ENCODE results near the gene RET. TPM values are rescaled to one million over a fixed set of nuclear protein-coding genes. Genes with fewer than 3 reads are reported as not detected.

Gene RET
- total and polyA plus RNA-seq, 9 donors = 0.12 to 1.6 (median 0.75) TPM

DNA sequence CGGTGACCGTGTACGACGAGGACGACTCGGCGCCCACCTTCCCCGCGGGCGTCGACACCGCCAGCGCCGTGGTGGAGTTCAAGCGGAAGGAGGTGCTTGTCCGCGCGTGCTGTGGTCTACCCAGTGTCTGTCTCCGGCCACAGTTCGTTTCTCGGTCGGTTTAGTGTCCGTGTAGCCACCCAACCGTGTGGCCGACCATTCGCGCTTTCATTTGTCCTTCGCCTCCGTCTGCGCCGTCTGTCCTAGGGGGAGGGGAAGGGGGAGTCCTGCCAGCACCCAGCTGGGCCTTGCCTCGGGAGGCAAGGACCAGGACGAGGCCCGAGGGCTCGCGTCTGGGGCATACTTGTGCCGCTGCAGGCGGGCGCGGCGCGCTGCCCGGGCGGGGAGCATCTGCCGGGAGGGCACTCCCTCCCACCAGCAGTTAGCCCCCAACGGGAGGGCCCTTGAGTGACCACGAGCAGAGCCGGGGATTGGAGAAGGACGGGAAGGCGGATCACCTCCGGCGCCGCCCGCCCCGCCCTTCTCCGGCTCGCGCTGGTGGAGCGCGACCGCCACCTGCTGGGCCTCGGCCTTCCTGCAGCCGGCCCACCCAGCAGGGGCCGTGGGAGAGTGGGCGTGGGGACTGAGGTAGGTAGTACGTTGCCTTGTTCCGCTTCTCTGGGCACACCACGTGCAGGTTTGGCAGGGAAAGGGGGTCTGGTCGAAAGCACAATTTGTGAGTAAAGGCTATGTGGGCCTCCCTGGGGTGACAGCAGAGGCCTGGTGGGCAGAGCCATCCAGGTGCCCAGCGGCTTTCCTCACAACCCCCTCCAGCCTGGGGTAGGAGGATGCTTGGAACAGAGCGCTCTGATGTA is 28.5 kb downstream of the RET start:
- H3K4me1 ChIP-seq (ENCODE audit: insufficient read depth) = peaks cover 6% of the 10 kb centered on the region
- DNase-seq = peak; percentile 71 to 86 (median 79)
- H3K36me3 ChIP-seq = no peaks in the 10 kb centered on the region
- no peaks in the 10 kb centered on the region for H3K27me3 ChIP-seq
- intact Hi-C loops (cut with DNase I) = loop anchor here (5.0 to 10.0 kb wide), 4 partner anchors 231 to 353 kb away; no protein-coding TSS in a partner anchor
- TF ChIP-seq CTCF (IDR thresholded peaks at IDR 0.05) (peak; percentile 94 to 98 (median 96)), POLR2A (IDR thresholded peaks at IDR 0.05) (no peak), EP300 (IDR thresholded peaks at IDR 0.05) (no peak)
- H3K27ac ChIP-seq = no peak overlapping the region
- H3K4me3 ChIP-seq = peak overlapping the region; percentile 44
- WGBS, 3 donors = 1 to 3% (median 2%) methylated on average over 58 to 71 of the region's 71 CpGs
- no peaks in the 10 kb centered on the region for H3K9me3 ChIP-seq

- 45 to 48% (median 47%) methylated on average over 4 to 7 of the region's 7 CpGs for WGBS, 3 donors
- Histone ChIP-seq H3K27ac (no peak overlapping the region), H3K36me3 (no peaks in the 10 kb centered on the region), H3K27me3 (no peaks in the 10 kb centered on the region), H3K4me1 (ENCODE audit: insufficient read depth) (peaks cover 11% of the 10 kb centered on the region), H3K4me3 (no peak overlapping the region), H3K9me3 (no peaks in the 10 kb centered on the region)
- TF ChIP-seq CTCF (IDR thresholded peaks at IDR 0.05) (no peak), EP300 (IDR thresholded peaks at IDR 0.05) (no peak), POLR2A (IDR thresholded peaks at IDR 0.05) (no peak)
- intact Hi-C loops (cut with DNase I) = loop anchor here (5.0 to 10.0 kb wide), 4 partner anchors 231 to 354 kb away; no protein-coding TSS in a partner anchor
- peak in 2 of 5 donors; percentile 15 to 50 for DNase-seq
Measured at GRCh38 chr10:43105956-43106229, 29.0 kb downstream of the RET start.

DNA sequence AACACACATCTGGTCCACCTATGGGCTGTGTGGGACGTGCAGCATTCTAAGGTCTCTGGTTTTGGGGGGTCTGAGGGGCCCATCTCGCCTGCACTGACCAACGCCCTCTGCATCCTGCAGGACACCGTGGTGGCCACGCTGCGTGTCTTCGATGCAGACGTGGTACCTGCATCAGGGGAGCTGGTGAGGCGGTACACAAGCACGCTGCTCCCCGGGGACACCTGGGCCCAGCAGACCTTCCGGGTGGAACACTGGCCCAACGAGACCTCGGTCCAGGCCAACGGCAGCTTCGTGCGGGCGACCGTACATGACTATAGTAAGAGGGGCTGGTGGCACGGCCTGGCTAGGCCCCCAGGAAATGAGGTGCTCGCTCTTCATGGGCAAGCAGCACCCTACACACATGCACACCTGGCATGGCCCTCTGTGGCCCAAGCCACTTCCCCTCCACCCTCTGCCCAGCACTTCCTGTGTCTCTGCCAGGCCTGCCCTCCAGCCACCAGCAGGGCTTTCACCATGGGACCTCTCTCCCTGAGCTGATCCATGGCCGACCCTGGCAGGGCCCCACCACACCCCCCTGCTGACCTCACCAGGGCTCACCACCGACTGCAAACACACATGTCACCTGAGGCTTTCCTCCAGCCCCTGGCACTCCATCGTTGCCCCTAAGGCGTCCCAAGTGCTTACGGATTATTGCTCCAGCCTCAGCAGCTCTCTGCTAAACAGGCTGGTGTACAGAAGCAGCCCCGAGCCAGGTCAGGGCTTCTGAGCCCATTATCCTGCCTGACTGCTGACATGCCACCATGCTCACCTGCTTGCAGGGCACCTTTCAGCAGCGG is 29.6 kb downstream of the RET start:
- no peaks in the 10 kb centered on the region for H3K27me3 ChIP-seq
- no peaks in the 10 kb centered on the region for H3K9me3 ChIP-seq
- intact Hi-C loops (cut with DNase I) = loop anchor here (5.0 to 10.0 kb wide), 4 partner anchors 232 to 354 kb away; no protein-coding TSS in a partner anchor
- H3K36me3 ChIP-seq = no peaks in the 10 kb centered on the region
- no peak overlapping the region for H3K27ac ChIP-seq
- peak in 1 of 5 donors; percentile 29 for DNase-seq
- peaks cover 17% of the 10 kb centered on the region for H3K4me1 ChIP-seq (ENCODE audit: insufficient read depth)
- TF ChIP-seq EP300 (IDR thresholded peaks at IDR 0.05) = no peak
- H3K4me3 ChIP-seq = no peak overlapping the region
- 85 to 88% (median 87%) methylated on average over 22 to 28 of the region's 28 CpGs for WGBS, 3 donors

- H3K36me3 ChIP-seq = no peaks in the 10 kb centered on the region
- intact Hi-C loops (cut with DNase I) = loop anchor here (5.0 to 10.0 kb wide), 4 partner anchors 234 to 357 kb away; no protein-coding TSS in a partner anchor
- no peak for DNase-seq
- no peaks in the 10 kb centered on the region for H3K27me3 ChIP-seq
- 96 to 97% (median 97%) methylated on average over 12 of the region's 12 CpGs for WGBS, 3 donors
- H3K4me1 ChIP-seq (ENCODE audit: insufficient read depth) = peaks cover 17% of the 10 kb centered on the region
- TF ChIP-seq CTCF (IDR thresholded peaks at IDR 0.05) (no peak), POLR2A (IDR thresholded peaks at IDR 0.05) (no peak), EP300 (IDR thresholded peaks at IDR 0.05) (no peak)
- H3K4me3 ChIP-seq = no peak overlapping the region
- no peak overlapping the region for H3K27ac ChIP-seq
- H3K9me3 ChIP-seq = no peaks in the 10 kb centered on the region
Measured at GRCh38 chr10:43108951-43109350, 32.1 kb downstream of the RET start.

Measured in ovary (tissue), 9 donors.